ENCODE data around the gene UBAP2L.
"Not testable (repeated sequence)": the region's sequence is repeated elsewhere in the genome, so short reads cannot be mapped to it uniquely, and the experiment has no call there.

Gene UBAP2L

GRCh38 chr1:154301582-154301981, 80.8 kb downstream of the UBAP2L start:
- Histone ChIP-seq H3K9ac (ENCODE audit: low read depth, low read length) (no peak overlapping the region), H3K36me3 (ENCODE audit: insufficient read depth, low read length) (no peaks in the 10 kb centered on the region), H3K27me3 (ENCODE audit: control insufficient read depth, insufficient read depth, low read length) (peaks cover 6% of the 10 kb centered on the region), H3K4me1 (ENCODE audit: control insufficient read depth, insufficient read depth, low read length) (no peaks in the 10 kb centered on the region), H3K4me3 (ENCODE audit: low read length) (no peak overlapping the region), H3K4me2 (ENCODE audit: low read length) (no peak overlapping the region), H3K9me3 (replicated peaks; ENCODE audit: low read length) (no peaks in the 10 kb centered on the region)

- no peak overlapping the region for H3K4me2 ChIP-seq (ENCODE audit: low read length)
- no peaks in the 10 kb centered on the region for H3K9me3 ChIP-seq (replicated peaks; ENCODE audit: low read length)
- H3K9ac ChIP-seq (ENCODE audit: low read depth, low read length) = no peak overlapping the region
- no peaks in the 10 kb centered on the region for H3K36me3 ChIP-seq (ENCODE audit: insufficient read depth, low read length)
- H3K4me1 ChIP-seq (ENCODE audit: control insufficient read depth, insufficient read depth, low read length) = no peaks in the 10 kb centered on the region
- peaks cover 6% of the 10 kb centered on the region for H3K27me3 ChIP-seq (ENCODE audit: control insufficient read depth, insufficient read depth, low read length)
- H3K4me3 ChIP-seq (ENCODE audit: low read length) = no peak overlapping the region
These were observed 84.0 kb downstream of the UBAP2L start for GRCh38 chr1:154304664-154305337.

GRCh38 chr1:154306151-154306550, 85.4 kb downstream of the UBAP2L start:
- no peak overlapping the region for H3K9ac ChIP-seq (ENCODE audit: low read depth, low read length)
- no peak overlapping the region for H3K4me3 ChIP-seq (ENCODE audit: low read length)
- no peaks in the 10 kb centered on the region for H3K9me3 ChIP-seq (replicated peaks; ENCODE audit: low read length)
- H3K36me3 ChIP-seq (ENCODE audit: insufficient read depth, low read length) = no peaks in the 10 kb centered on the region
- H3K4me2 ChIP-seq (ENCODE audit: low read length) = no peak overlapping the region
- no peaks in the 10 kb centered on the region for H3K4me1 ChIP-seq (ENCODE audit: control insufficient read depth, insufficient read depth, low read length)
- peaks cover 6% of the 10 kb centered on the region for H3K27me3 ChIP-seq (ENCODE audit: control insufficient read depth, insufficient read depth, low read length)

GRCh38 chr1:154307670-154308270, 87.0 kb downstream of the UBAP2L start:
- H3K27me3 ChIP-seq (ENCODE audit: control insufficient read depth, insufficient read depth, low read length); H3K9ac ChIP-seq (ENCODE audit: low read depth, low read length); H3K4me3 ChIP-seq (ENCODE audit: low read length); H3K4me2 ChIP-seq (ENCODE audit: low read length); H3K9me3 ChIP-seq (replicated peaks; ENCODE audit: low read length); H3K36me3 ChIP-seq (ENCODE audit: insufficient read depth, low read length); H3K4me1 ChIP-seq (ENCODE audit: control insufficient read depth, insufficient read depth, low read length): not testable (repeated sequence)

GRCh38 chr1:154309136-154309535, 88.4 kb downstream of the UBAP2L start:
- not testable (repeated sequence) for H3K36me3 ChIP-seq (ENCODE audit: insufficient read depth, low read length); H3K4me2 ChIP-seq (ENCODE audit: low read length); H3K4me3 ChIP-seq (ENCODE audit: low read length); H3K4me1 ChIP-seq (ENCODE audit: control insufficient read depth, insufficient read depth, low read length); H3K9me3 ChIP-seq (replicated peaks; ENCODE audit: low read length); H3K9ac ChIP-seq (ENCODE audit: low read depth, low read length)
- H3K27me3 ChIP-seq (ENCODE audit: control insufficient read depth, insufficient read depth, low read length) = peaks cover 14% of the 10 kb centered on the region

GRCh38 chr1:154312229-154313065, 91.7 kb downstream of the UBAP2L start:
- peaks cover 12% of the 10 kb centered on the region for H3K27me3 ChIP-seq (ENCODE audit: control insufficient read depth, insufficient read depth, low read length)
- not testable (repeated sequence) for H3K4me3 ChIP-seq (ENCODE audit: low read length); H3K4me2 ChIP-seq (ENCODE audit: low read length); H3K4me1 ChIP-seq (ENCODE audit: control insufficient read depth, insufficient read depth, low read length); H3K9me3 ChIP-seq (replicated peaks; ENCODE audit: low read length); H3K9ac ChIP-seq (ENCODE audit: low read depth, low read length); H3K36me3 ChIP-seq (ENCODE audit: insufficient read depth, low read length)

- H3K9ac ChIP-seq (ENCODE audit: low read depth, low read length) = no peak overlapping the region
- H3K36me3 ChIP-seq (ENCODE audit: insufficient read depth, low read length) = no peaks in the 10 kb centered on the region
- no peak overlapping the region for H3K4me2 ChIP-seq (ENCODE audit: low read length)
- no peak overlapping the region for H3K4me3 ChIP-seq (ENCODE audit: low read length)
- H3K9me3 ChIP-seq (replicated peaks; ENCODE audit: low read length) = no peaks in the 10 kb centered on the region
- peaks cover 15% of the 10 kb centered on the region for H3K27me3 ChIP-seq (ENCODE audit: control insufficient read depth, insufficient read depth, low read length)
- H3K4me1 ChIP-seq (ENCODE audit: control insufficient read depth, insufficient read depth, low read length) = no peaks in the 10 kb centered on the region
These were observed 92.3 kb downstream of the UBAP2L start for GRCh38 chr1:154313066-154313356.

- H3K4me3 ChIP-seq (ENCODE audit: low read length); H3K9ac ChIP-seq (ENCODE audit: low read depth, low read length); H3K9me3 ChIP-seq (replicated peaks; ENCODE audit: low read length); H3K36me3 ChIP-seq (ENCODE audit: insufficient read depth, low read length); H3K4me1 ChIP-seq (ENCODE audit: control insufficient read depth, insufficient read depth, low read length); H3K4me2 ChIP-seq (ENCODE audit: low read length): not testable (repeated sequence)
- H3K27me3 ChIP-seq (ENCODE audit: control insufficient read depth, insufficient read depth, low read length) = peaks cover 18% of the 10 kb centered on the region
These were observed 93.5 kb downstream of the UBAP2L start for GRCh38 chr1:154314226-154314625.

- no peaks in the 10 kb centered on the region for H3K36me3 ChIP-seq (ENCODE audit: insufficient read depth, low read length)
These were observed 95.9 kb downstream of the UBAP2L start for GRCh38 chr1:154316704-154317103.

GRCh38 chr1:154318386-154318785, 97.6 kb downstream of the UBAP2L start:
- Histone ChIP-seq H3K9me3 (replicated peaks; ENCODE audit: low read length) (no peaks in the 10 kb centered on the region), H3K27me3 (ENCODE audit: control insufficient read depth, insufficient read depth, low read length) (peaks cover 41% of the 10 kb centered on the region), H3K4me1 (ENCODE audit: control insufficient read depth, insufficient read depth, low read length) (no peaks in the 10 kb centered on the region), H3K4me2 (ENCODE audit: low read length) (no peak overlapping the region), H3K9ac (ENCODE audit: low read depth, low read length) (no peak overlapping the region), H3K36me3 (ENCODE audit: insufficient read depth, low read length) (no peaks in the 10 kb centered on the region), H3K4me3 (ENCODE audit: low read length) (no peak overlapping the region)

More at GRCh38 chr1:154316704-154317103, 95.9 kb downstream of the UBAP2L start:
- Histone ChIP-seq H3K9ac (ENCODE audit: low read depth, low read length) (no peak overlapping the region), H3K4me2 (ENCODE audit: low read length) (no peak overlapping the region), H3K9me3 (replicated peaks; ENCODE audit: low read length) (no peaks in the 10 kb centered on the region), H3K27me3 (ENCODE audit: control insufficient read depth, insufficient read depth, low read length) (peaks cover 30% of the 10 kb centered on the region), H3K4me3 (ENCODE audit: low read length) (no peak overlapping the region), H3K4me1 (ENCODE audit: control insufficient read depth, insufficient read depth, low read length) (no peaks in the 10 kb centered on the region)

Measured in skeletal muscle satellite cell (primary cell).